AG04449 (cell line): ENCODE measurements around the gene GLTPD2.

Experiments used
- CTCF ChIA-PET: fragments of 350-600 bp; formaldehyde crosslinking; extraction: SDS; loops from one replicate; lab custom pipeline; 2021; ENCODE audit warnings: antibody characterized with exemption; lab: Yijun Ruan, JAX
- POLR2A ChIA-PET: fragments of 400-600, 350-600 bp; formaldehyde crosslinking; extraction: SDS; loops from one replicate; lab custom pipeline; 2020; ENCODE audit warnings: antibody characterized with exemption, inconsistent platforms; lab: Yijun Ruan, JAX
- DNase-seq: peaks from one replicate; pipeline ENCODE4 v3.0.0-alpha.2; 2010; ENCODE audit warnings: low read depth, low spot score
- H3K4me3 ChIP-seq: 2 replicates; pipeline ENCODE4 v1.5.1; 2011; ENCODE audit warnings: low read depth, mild to moderate bottlenecking, control low read depth, low read length
- CTCF ChIP-seq: IDR thresholded peaks from one replicate; pipeline ENCODE4 v1.5.1; 2011; ENCODE audit warnings: mild to moderate bottlenecking, moderate library complexity, low read length, control low read depth, inconsistent platforms; ENCODE audit not compliant: insufficient read depth; ENCODE audit errors: missing control alignments

The GLTPD2 gene

GRCh38 chr17:4788807-4789700, at the start of gene GLTPD2:
Gene GLTPD2, plus strand, starts transcription at chr17:4788964. Its CDS starts 48 bp downstream, at chr17:4789012.
- no peak for DNase-seq
- no peak for TF ChIP-seq CTCF
- ChIA-PET CTCF (interaction anchor here (0.6 to 8.9 kb wide), 35 partner anchors 8 to 365 kb away, joined by 3 to 154 read pairs (median 5); partner anchors contain the start of genes C17orf107, CHRNE, MED11 and PELP1), POLR2A (interaction anchor here (1.3 to 1.5 kb wide), 3 partner anchors 10 to 79 kb away, joined by 4 to 6 read pairs (median 5); partner anchors contain the start of genes ARRB2 and PLD2)
- H3K4me3 ChIP-seq, result peak within 1 kb of the TSS; percentile 67

GRCh38 chr17:4739122-4740024, 49.4 kb upstream of the GLTPD2 start, which contains the start of the genes CXCL16 and ZMYND15:
Gene CXCL16, minus strand, starts transcription at chr17:4739928. Its CDS starts 589 bp downstream, at chr17:4739339.
Gene ZMYND15, plus strand, starts transcription at chr17:4739833. Its CDS starts 716 bp downstream, at chr17:4740549.
- H3K4me3 ChIP-seq, result peak within 1 kb of the TSS; percentile 66
- ChIA-PET CTCF (interaction anchor here (0.8 kb wide), 1 partner anchor 51 kb away, joined by 7 read pairs; no protein-coding TSS in a partner anchor), POLR2A (no interaction called here)
- no peak for TF ChIP-seq CTCF
- DNase-seq, result no peak

GRCh38 chr17:4740025-4740351, 48.8 kb upstream of the GLTPD2 start:
- H3K4me3 ChIP-seq, result peak overlapping the region; percentile 66
- no peak for TF ChIP-seq CTCF
- DNase-seq, result no peak
- ChIA-PET CTCF (no interaction called here), POLR2A (no interaction called here)

- no peak overlapping the region; the same call in 1 of the 2 replicates for H3K4me3 ChIP-seq
- ChIA-PET CTCF (no interaction called here), POLR2A (interaction anchor here (0.6 kb wide), 1 partner anchor 10 kb away, joined by 3 read pairs; no protein-coding TSS in a partner anchor)
- no peak for TF ChIP-seq CTCF
- no peak for DNase-seq
Observed at GRCh38 chr17:4740584-4740983, 48.2 kb upstream of the GLTPD2 start.

- TF ChIP-seq CTCF, result no peak
- ChIA-PET CTCF (no interaction called here), POLR2A (no interaction called here)
- DNase-seq, result no peak
- H3K4me3 ChIP-seq, result no peak overlapping the region
Observed at GRCh38 chr17:4741544-4741943, 47.2 kb upstream of the GLTPD2 start.
